ENCODE results near the gene SLC9A8. TPM values are rescaled to one million over a fixed set of nuclear protein-coding genes. Genes with fewer than 3 reads are reported as not detected.

The SLC9A8 gene
- total RNA-seq, 1 experiment from 2014 or later, result 6.7 TPM

DNA sequence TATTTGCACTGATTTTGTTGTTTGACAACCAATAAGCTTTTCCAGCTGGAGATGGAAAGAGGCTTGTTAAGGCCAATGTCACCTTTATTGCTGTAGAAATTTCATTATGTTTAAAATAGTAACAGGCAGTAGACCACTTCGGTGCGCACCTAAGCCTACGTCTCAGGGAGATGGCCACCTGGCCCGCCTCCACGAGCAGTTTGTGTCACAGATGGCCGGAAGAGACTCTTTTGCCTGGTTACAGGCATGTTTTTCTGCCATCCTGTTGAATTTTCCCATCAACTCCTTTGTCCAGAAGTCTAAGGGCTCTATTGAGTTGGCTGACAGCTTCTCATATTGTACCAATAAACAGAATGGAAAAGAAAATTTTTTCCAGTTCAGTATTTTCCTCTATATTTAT lies 51.0 kb downstream of the SLC9A8 start:
- intact Hi-C loops (cut with micrococcal nuclease), result no loop called here
- TF ChIP-seq FOSL1 (IDR thresholded peaks at IDR 0.05; ENCODE audit: low read depth) (no peak), SRF (IDR thresholded peaks at IDR 0.05; ENCODE audit: low read depth) (no peak), JUND (IDR thresholded peaks at IDR 0.05) (no peak), ZBTB33 (IDR thresholded peaks at IDR 0.05; ENCODE audit: extremely low read depth, insufficient replicate concordance, low read length) (no peak), SIN3A (IDR thresholded peaks at IDR 0.05; ENCODE audit: low read depth) (no peak), ZFX (IDR thresholded peaks at IDR 0.05) (no peak), POLR2A (IDR thresholded peaks at IDR 0.05; ENCODE audit: borderline replicate concordance, extremely low read depth, insufficient read depth, insufficient read length) (no peak), EGR1 (IDR thresholded peaks at IDR 0.05; ENCODE audit: low read depth) (no peak), ZNF274 (IDR thresholded peaks at IDR 0.05; ENCODE audit: low read depth, low read length) (no peak), CTCF (IDR thresholded peaks at IDR 0.05 in 2 of 3, conservative IDR thresholded peaks at IDR 0.05 in 1 of 3; ENCODE audit: borderline replicate concordance in 1 of 3, insufficient read depth in 1 of 3, low read depth in 2 of 3, low read length in 2 of 3) (no peak)
- TF ChIP-seq, protein P1, sequence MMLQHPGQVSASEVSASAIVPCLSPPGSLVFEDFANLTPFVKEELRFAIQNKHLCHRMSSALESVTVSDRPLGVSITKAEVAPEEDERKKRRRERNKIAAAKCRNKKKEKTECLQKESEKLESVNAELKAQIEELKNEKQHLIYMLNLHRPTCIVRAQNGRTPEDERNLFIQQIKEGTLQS (IDR thresholded peaks at IDR 0.05), result no peak
- H3K4me2 ChIP-seq (ENCODE audit: low read length), result no peak overlapping the region
- RAD21 ChIA-PET (ENCODE audit: low non-redundant PET in 1 of 2, low total read pairs in 2 of 2, uncharacterized antibody in 2 of 2, unreplicated experiment in 2 of 2), result no interaction called here
- H3K9me2 ChIP-seq (ENCODE audit: insufficient read depth), result no peaks in the 10 kb centered on the region
- no peaks in the 10 kb centered on the region for H3K79me2 ChIP-seq (ENCODE audit: insufficient read depth, low read length)
- ATAC-seq, result no peak
- H3K4me3 ChIP-seq (replicated peaks in 1 of 2; ENCODE audit: low read depth in 1 of 2, low read length in 2 of 2), result no peak overlapping the region
- H2AFZ ChIP-seq (ENCODE audit: low read depth, low read length, poor library complexity, severe bottlenecking), result no peak overlapping the region
- H3K9ac ChIP-seq (ENCODE audit: low read length), result no peak overlapping the region
- H3K36me3 ChIP-seq (ENCODE audit: control insufficient read depth in 1 of 2, insufficient read depth in 2 of 2, low read length in 2 of 2), result no peaks in the 10 kb centered on the region; a peak in 2 of 4 replicates
- no peaks in the 10 kb centered on the region for H3K27me3 ChIP-seq (ENCODE audit: insufficient read depth, low read length)
- POLR2A ChIA-PET, result no interaction called here
- CTCF ChIA-PET, result no interaction called here
- H4K20me1 ChIP-seq (ENCODE audit: insufficient read depth), result no peaks in the 10 kb centered on the region
- H3K27ac ChIP-seq (ENCODE audit: low read depth, low read length), result no peak overlapping the region
- DNase-seq (ENCODE audit: low read depth, low spot score), result no peak
- no peaks in the 10 kb centered on the region for H3K9me3 ChIP-seq (ENCODE audit: control insufficient read depth in 1 of 2, insufficient read depth in 1 of 2, low read depth in 1 of 2, low read length in 2 of 2)
- BruUV-seq (replicated peaks), result no TSS peak
- H3K4me1 ChIP-seq (ENCODE audit: control insufficient read depth in 1 of 2, insufficient read depth in 2 of 2, low read length in 2 of 2), result peaks cover 7 to 11% of the 10 kb centered on the region in 2 experiments; a peak in 3 of 4 replicates
